GM18909 (cell line): ENCODE data around the gene HHAT.

Source experiments
- ATAC-seq: cut with Tn5 transposase; IDR thresholded peaks from one replicate; pipeline ENCODE4 v1.9.1; 2021; ENCODE audit warnings: mild to moderate bottlenecking; ENCODE audit not compliant: unreplicated experiment, poor library complexity

HHAT gene

DNA sequence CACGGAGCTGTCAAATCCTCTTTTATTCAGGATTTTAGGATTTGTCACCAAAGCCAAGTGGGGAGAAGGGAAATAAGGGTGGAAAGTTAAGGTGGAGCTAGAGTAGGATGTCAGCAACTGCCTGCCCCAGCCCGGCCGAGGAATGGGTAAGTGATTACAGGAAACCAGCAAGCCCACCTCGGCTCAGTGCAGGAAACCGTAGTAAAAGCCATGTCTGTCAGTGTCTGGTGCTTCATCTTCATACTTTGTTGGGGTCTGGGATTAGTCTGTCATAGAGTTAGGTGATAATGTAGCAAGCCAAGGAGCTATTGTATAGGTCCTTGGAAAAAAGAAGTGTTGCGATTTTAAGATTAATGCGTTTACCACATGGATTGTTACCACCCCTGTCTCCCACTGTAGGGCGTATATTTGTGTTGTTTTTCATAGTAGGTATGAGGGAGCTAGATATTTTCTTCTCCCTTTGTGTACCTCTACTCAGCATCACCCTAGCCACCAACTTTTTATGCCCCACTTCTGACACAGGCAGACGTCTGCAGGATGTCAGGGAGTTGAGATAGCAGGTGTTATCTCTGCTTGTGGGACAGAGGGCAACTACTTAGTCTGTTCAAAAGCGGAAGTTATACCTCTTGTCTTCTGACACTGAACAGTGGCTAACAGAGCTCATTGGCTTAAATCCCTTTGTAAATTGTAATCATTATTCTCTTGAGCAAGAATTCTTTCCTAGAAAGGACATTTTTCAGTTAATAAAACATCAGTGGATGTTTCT, 253.7 kb downstream of the HHAT start:
- peak; percentile 81 for ATAC-seq

DNA sequence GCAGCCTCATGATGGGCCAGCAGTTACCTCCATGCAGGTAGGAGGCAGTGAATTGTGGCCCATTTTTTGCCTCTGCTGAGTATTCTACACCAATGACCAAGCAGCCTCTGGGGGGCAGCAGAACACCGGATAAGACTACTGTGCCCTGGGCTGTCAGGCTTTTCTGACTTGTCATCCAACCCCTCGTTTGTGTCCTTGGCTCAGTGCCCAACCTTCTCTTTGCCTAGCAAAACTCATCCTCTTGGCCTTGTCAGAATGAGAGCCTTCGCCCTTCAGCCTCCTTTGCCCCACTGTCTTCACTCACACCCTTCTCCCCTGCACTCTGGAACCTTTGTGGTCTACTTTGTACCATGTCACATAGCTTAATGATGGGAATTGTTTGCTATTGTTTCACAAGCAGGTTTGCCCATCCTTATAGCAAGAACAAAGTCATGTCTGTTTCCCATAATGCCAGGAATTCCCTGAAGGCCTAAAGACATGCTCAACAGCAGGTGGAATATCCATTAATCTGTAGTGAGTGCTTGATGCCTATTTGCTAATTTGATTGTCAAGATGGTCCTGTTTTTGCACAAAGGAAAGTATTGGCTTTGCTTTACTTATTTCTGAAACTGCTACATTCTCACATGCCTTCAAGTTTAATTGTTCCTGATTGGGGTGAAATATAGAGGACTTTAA, 255.9 kb downstream of the HHAT start:
- peak; percentile 79 for ATAC-seq

DNA sequence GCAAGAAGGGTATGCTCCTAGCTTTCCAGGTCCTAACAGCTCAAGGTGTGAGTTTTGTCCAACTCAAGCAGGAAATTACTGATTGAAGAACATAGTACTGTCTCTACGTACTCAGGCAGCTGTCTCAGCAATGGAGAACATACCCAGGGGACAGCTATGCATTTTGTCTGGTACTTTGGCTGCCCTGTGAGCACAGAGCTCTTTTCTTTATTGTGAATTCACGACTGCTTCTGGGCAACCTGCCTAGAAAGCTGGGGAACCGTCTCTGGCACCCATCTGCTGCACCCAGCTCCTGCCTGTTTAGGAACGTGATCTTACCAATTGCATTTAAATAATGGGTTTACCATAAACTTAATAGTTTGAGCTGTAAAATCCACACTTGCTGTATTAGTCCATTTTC, 258.1 kb downstream of the HHAT start:
- no peak for ATAC-seq

DNA sequence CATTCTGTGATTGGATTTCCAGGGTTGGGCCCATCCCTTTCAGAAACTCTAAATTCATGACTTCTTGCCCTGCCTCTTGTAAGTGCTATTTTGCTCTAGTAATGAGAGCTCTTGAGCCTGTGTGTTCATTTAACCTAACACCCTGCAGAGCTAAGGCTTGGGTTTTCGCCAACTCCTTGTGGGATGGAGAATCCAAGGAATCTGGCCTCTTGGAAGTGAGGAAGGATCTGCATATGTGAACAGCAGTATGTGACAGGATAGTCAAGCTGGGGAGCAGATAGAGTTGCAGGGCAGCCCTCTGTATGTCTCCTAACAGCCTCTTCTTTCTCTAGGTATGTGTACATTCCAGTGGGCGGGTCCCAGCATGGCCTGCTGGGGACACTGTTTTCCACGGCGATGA, 258.9 kb downstream of the HHAT start:
- no peak for ATAC-seq

DNA sequence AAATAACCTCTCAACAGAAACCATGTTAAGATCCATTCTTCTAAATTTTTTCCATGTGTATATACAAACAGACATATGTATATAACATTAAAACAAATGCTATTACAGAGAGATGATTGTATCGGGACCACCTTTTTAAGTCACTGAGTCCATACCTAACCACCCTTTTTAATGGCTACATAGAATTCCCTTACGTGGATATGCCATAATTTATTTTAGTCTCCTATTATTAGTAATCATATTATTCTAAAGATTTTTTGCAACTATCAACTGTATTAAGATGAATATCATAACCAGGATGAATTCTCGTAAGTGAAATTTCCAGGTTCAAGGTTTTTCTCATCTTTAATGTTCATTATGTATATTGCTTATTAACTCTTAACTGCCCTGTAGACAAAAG, 259.7 kb downstream of the HHAT start:
- no peak for ATAC-seq

DNA sequence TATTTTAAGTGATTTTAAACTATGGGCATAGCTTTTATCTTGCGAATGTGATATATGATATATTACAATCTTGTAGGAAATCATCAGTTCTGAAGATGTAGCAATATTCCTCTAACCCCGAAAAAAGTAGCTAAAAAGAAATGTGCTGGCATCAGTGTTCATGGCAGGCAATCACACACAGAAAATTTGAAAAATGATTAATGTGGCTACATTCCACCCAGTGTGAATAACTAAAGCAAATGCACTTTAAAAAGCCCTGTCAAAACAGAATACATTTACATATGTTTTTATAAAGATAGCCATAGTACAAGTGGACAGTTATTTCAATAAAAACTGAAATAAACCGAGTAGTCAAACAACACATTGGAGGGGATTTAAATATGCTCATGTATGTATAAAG, 260.2 kb downstream of the HHAT start:
- ATAC-seq: no peak

DNA sequence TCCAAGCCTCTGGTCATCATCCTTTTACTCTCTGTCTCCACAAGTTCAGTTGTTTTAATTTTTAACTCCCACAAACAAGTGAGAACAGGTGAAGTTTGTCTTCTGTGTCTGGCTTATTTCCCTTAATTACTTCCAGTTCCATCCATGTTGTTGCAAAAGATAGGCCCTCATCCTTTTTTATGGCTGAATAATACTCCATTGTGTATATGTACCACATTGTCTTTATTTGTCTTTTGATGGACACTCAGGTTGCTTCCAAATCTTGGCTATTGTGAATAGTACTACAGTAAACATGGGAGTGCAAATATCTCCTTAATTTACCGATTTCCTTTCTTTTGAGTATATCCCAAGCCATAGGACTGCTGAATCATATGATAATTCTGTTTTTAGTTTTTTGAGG, 262.5 kb downstream of the HHAT start:
- ATAC-seq: no peak

DNA sequence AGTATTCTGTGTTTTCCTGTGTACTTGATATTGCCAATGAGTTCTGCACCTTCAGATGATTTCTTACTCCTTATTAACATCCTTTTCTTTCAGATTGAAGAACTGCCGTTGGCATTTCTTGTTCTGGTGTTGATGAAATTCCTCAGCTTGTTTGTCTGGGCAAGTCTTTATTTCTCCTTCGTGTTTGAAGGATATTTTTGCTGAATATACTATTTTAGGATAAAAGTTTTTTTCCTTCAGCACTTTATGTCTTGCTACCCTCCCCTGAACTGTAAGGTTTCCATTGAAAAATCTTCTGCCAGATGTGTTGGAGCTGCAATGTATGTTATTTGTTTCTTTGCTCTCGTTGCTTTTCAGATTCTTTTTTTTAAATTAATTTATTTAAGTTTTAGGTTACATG, 265.9 kb downstream of the HHAT start:
- no peak for ATAC-seq

DNA sequence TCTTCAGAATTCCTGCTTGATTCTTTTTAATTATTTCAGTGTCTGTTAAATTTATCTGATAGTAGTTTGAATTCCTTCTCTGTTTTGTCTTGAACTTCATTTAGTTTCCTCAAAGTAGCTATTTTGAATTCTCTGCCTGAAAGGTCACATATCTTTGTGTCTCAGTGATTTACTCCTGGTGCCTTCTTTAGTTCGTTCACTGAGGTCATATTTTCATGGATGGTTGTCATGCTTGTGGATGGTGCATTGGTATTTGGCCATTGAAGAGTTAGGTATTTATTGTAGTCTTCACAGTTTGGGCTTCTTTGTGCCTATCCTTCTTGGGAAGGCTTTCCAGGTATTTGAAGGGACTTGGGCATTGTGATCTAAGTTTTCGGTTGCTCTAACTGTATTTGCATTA, 267.9 kb downstream of the HHAT start:
- ATAC-seq: no peak

DNA sequence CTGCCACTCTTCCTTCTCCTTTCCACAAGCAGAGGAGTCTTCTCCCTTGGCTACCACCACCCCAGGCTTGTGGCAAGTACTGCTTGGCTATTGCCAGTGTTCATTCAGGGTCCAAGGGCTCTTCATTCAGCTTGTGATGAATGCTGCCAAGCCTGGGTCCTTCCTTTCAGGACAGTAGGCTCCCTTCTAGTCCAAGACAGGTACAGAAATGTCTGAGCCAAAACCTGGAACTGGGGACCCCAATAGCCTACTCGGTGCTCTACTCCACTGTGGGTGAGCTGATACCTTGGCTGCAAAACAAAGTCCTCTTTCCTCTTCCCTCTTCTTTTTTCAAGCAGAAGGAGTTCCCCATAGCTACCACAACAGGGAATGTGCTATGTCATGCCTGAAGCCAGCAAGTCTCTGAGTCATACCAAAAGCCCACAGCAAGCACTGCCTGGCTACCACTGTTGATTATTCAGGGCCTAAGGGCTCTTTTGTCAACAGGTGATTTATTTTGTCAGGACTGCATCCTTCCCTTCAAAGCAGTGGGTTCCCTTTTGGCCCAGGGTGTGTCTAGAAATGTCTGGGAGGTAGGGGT, 268.9 kb downstream of the HHAT start:
- ATAC-seq: peak; percentile 76

DNA sequence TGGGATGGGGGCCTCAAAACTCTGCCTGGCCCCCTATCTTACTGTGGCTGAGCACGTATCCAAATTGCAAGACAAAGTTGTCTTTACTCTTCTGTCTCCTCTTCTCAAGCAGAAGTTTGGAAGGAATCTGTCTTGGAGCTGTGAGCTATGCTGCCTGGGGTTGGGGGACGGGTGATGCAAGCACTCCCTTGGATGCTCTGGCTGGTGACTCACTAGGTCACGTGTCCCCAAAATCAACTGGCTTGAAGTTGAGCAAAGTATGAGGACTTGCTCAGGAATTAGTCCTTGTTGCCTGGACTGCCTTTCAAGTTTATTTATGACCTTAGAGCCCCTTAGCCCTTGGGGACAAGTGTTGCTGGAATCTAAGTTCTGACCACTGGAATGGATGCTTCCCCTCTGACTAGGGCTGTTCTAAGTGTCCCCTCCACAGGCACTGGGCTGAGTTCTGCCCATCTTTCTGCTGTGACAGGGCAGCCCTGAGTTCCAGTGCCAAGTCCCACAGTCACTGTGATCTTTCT, 269.5 kb downstream of the HHAT start:
- no peak for ATAC-seq

DNA sequence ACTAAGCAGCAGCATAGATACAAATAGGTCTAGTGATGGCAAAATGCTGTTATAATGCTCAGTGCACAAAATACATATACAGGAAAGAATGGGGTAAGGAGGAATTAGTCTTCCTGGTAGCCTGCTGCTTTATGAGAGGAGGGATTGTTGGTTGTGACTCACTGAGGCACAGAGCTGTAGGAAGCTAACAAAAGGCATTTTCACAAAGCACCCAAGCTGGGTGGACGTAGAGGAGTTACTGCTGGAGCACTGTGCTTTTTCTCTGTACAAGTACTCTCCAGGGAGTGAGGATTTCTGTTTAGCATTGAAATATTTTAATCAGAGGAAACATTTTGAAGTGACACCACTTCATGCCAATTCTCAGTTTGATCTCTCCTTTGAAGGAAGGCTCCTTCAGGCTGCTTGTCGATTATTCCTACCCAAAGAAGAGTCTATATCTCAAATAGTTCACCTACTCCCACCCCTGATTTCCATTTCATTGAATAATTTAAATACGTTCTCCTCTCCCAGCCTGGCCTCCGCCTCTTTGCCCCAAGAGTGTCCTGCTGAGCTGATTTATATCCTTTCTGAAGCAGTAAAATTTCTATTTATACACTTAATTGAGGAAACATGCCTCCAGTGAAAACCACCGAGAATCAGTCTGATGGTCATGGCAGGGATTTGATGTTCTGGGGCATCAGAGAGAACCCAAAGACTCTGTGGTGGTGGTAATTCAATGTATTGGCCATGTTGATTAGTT, 271.9 kb downstream of the HHAT start:
- no peak for ATAC-seq

DNA sequence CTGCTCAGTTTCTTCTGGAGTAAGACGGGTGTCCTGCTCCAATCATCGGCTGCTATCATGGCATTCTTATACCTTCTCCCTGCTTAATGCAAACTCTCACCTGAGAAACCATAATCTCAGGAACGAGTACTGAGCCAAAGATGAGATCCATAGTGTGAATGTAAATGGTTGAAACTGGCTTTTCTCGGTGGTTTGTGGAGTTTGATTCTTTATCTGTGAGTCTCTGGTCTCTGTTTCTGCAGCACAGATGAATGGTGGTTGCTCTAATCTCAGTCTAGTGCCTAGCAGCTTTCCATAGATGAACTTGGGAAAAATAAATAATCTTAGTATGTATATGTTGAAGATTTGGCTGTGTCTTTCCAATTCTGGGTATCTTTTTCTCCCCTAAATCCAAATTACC, 274.4 kb downstream of the HHAT start:
- ATAC-seq: no peak

DNA sequence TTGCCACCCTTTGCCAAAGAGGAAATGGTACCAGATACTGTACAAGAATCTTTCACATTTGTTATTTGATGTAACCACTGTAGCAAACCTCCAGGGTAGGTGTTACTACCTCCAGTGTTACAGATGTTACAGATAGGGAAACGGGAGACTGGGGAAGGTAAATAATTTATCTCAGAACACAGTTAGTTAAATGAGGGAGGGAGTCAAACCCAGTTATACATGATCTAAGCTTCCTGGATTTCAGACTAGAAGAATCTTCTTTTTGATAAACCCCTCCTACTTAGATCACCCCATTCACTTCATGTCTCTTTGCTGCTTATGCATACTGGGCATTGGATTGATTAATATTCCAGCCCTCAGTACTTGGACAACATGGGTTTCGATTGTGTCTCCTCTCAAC, 276.4 kb downstream of the HHAT start:
- no peak for ATAC-seq

DNA sequence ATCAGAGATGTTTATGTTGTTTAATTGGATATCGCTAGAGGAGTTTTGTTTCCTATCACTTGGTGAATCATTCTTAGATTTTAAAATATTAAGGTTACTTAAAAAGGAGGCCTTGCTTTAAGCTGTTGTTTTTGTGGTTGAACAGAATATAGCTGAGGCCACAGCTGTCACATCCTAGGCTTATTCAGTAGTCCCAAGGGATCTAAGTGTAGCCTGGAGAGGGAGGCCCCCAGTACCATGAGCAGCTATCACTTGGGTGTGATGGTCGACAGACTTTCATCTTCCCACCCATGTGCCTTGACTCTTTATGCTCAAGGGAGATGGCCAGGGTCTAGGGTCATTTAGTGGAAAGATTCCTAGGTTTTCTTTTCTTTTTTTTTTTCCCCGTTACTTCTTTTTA, 278.7 kb downstream of the HHAT start:
- no peak for ATAC-seq

DNA sequence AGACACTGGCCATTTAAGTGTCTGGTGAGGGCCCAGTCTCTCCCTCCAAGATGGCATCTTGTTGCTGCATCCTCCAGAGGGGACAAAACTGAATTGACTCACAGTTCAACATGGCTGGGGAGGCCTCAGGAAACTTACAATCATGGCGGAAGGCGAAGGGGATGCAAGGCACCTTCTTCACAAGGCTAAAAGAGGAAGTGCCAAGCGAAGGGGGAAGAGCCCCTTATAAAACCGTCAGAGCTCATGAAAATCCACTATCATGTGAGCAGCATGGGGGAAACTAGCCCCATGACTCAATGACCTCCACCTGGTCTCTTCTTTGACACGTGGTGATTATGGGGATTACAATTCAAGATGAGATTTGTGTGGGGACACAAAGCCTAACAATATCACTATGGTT, 280.1 kb downstream of the HHAT start:
- no peak for ATAC-seq

DNA sequence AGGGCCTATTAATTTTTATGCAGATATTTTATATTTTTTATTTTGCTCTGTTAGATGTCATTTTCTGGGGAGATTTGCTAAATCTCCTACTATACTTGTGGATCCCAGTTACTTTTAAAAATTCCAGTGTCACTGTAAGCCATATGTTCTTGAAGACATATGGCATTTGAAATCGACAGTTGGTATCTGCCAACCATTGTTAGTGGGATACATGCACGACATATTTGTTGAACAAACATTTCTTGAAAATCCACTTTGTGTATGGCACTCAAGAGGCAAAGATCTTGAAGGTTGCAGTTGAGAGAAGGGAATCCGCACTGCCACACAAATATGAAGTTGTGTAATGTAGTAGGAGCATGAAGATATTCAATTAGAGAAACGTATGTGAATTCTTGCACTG, 287.7 kb downstream of the HHAT start:
- no peak for ATAC-seq

DNA sequence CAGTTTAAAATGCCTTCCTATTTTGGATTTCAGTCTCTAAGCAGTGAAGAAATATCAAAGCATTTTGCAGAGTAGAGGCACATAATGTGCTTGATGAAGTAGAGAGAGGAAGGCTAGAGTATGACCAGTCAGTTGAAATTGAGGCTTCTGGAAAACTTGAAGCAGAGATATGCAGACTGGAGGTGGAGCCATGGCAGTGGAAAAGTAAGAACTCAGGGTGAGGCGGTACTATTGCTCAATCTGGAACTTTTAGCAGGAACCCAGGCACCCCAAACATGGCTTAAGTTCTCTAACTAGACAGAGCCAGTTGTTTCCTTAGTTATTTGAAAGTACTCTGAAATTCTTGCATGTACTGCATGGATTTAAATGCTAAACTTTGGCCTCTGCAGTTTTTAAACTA, 288.6 kb downstream of the HHAT start:
- no peak for ATAC-seq

DNA sequence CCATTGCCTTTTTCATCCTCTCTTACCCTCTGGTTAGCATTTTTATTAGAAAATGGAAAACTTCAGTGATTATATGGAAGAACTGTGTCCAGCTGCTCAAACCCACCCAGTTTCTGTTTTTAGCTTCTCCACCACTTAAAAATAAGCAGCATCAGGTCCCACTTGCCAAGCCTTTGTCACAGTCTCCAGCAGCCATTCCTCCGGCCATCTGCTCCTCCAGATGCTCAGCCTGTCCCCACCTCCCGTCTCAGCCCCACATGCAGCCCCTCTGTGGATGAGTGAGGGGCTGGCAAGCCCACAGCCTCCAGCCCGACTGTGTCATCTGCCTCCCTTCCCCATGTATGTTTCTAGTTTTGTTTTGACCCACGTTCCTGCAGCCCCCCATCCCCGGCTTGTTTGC, 289.7 kb downstream of the HHAT start:
- ATAC-seq: no peak

DNA sequence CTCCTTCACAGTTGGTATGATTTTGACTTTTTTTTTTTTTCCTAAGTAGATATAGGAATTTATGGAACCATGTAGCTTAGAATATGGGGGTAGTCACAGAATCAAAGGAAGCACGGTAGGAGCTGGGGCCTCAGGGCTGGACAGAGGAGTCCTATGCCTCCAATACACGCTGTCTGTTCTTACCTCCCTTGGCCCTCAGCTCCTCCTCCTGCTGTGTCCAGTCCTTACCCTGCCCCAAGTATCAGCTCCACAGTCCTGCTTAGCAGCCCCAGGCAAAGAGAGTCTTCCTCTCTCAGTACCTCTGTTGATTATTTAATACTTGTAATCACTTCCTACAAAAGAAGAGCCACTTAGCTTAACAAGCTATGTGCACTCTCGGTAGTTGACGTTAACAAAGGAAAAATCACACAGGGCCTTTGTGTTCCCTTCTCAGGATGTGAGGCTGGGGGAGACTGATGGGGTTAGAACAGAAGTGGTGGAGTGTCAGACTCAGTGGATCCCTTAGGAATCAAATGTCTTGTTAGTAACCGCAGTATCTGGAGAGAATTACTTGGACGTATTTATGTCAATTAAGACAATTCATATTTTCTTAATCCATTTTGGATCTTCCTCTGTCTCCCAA, 292.3 kb downstream of the HHAT start:
- no peak for ATAC-seq
